ENCODE results near the gene NTM. TPM values are rescaled to one million over a fixed set of nuclear protein-coding genes. Genes with fewer than 3 reads are reported as not detected.

Gene NTM
- total RNA-seq, 2 experiments from 2014 or later = not detected

DNA sequence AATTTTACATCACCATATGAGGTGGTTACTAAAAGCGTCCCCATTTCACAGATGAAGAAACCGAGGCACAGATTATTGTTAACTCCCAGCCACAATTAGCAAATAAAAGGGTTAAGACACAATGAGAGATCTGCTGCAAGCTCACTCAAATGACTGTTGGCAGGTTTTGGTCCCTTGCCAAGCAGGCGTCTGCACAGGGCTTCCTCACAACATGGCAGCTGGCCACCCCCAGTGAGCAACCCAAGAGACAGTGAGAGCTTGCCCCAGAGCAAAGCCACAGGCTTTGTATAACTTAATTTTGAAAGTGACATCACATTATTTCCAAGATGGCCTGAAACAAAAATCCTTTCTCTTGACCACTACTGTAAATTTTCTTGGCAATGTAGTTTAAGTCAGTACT is 217.6 kb downstream of the NTM start:
- POLR2A ChIA-PET = no interaction called here
- TF ChIP-seq CTCF (IDR thresholded peaks at IDR 0.05) = no peak
- intact Hi-C loops (cut with micrococcal nuclease) = no loop called here
- CTCF ChIA-PET = no interaction called here
- Mint-ChIP-seq H3K36me3 (ENCODE audit: low read depth) (no peaks in the 10 kb centered on the region), H3K4me1 (ENCODE audit: low read depth) (no peaks in the 10 kb centered on the region), H3K27me3 (peaks cover 2% of the 10 kb centered on the region), H3K4me3 (no peak overlapping the region), H3K27ac (no peak overlapping the region), H3K9me3 (peaks cover 3% of the 10 kb centered on the region)
- no peak for ATAC-seq
- DNase-seq = no peak

GRCh38 chr11:131591051-131591461 is 220.6 kb downstream of the NTM start:
- no peaks in the 10 kb centered on the region for H3K4me1 Mint-ChIP-seq (ENCODE audit: low read depth)
- TF ChIP-seq CTCF (IDR thresholded peaks at IDR 0.05) = no peak
- no peaks in the 10 kb centered on the region for H3K9me3 Mint-ChIP-seq
- no peak for DNase-seq
- intact Hi-C loops (cut with micrococcal nuclease) = no loop called here
- ChIA-PET CTCF (no interaction called here), POLR2A (interaction anchor here (1.3 kb wide), 1 partner anchor 30 kb away, joined by 3 read pairs; no protein-coding TSS in a partner anchor)
- no peak overlapping the region for H3K4me3 Mint-ChIP-seq
- no peaks in the 10 kb centered on the region for H3K27me3 Mint-ChIP-seq
- no peak overlapping the region for H3K27ac Mint-ChIP-seq
- ATAC-seq = no peak
- H3K36me3 Mint-ChIP-seq (ENCODE audit: low read depth) = no peaks in the 10 kb centered on the region

DNA sequence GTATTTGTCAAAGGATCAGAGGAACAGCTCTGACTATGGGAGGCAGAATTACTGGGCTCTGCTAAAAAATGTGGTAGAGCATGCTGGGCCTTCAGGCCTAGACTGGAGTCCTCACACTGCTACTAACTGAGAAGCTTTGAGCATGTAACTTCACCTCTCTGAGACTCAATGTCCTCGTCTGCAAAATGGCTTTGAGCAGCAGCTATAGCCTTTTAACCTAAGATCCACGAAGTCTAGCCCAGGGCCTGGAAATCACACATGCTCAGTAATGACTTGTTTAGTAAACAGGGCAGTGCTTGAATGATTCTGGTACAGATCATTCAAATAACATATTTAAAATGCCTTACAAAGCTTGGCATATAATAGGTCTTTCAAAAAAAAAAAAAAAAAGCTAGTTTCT is 221.7 kb downstream of the NTM start:
- ChIA-PET POLR2A (interaction anchor here (1.3 kb wide), 1 partner anchor 29 kb away, joined by 3 read pairs; no protein-coding TSS in a partner anchor), CTCF (no interaction called here)
- Mint-ChIP-seq H3K27ac (no peak overlapping the region), H3K9me3 (no peaks in the 10 kb centered on the region), H3K36me3 (ENCODE audit: low read depth) (no peaks in the 10 kb centered on the region), H3K27me3 (no peaks in the 10 kb centered on the region), H3K4me1 (ENCODE audit: low read depth) (no peaks in the 10 kb centered on the region), H3K4me3 (no peak overlapping the region)
- ATAC-seq (no peak), DNase-seq (no peak)
- intact Hi-C loops (cut with micrococcal nuclease) = no loop called here
- no peak for TF ChIP-seq CTCF (IDR thresholded peaks at IDR 0.05)

DNA sequence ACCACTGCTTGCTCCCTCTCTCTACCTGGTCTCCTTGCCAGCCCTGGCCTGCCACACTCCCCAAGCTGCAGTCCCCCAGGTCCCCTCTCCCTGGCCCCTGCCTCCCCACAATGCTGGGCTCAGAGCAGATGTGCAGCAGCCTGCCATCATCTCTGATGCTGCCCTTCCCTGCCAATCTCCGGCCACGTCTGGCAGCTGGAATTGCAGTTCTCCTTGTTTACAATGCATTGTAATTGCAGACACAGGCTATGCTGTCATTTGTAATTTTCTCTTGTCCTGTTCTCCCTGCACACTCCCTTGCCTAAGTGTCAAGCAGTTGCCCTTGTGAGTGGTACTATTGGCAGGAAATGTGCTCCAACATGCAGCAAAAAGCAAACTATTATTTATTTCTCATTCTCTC is 222.3 kb downstream of the NTM start:
- H3K27ac Mint-ChIP-seq = no peak overlapping the region
- H3K27me3 Mint-ChIP-seq = no peaks in the 10 kb centered on the region
- H3K36me3 Mint-ChIP-seq (ENCODE audit: low read depth) = no peaks in the 10 kb centered on the region
- ChIA-PET POLR2A (no interaction called here), CTCF (no interaction called here)
- no peaks in the 10 kb centered on the region for H3K9me3 Mint-ChIP-seq
- ATAC-seq (no peak), DNase-seq (no peak)
- TF ChIP-seq CTCF (IDR thresholded peaks at IDR 0.05) = no peak
- no peak overlapping the region for H3K4me3 Mint-ChIP-seq
- intact Hi-C loops (cut with micrococcal nuclease) = no loop called here
- no peaks in the 10 kb centered on the region for H3K4me1 Mint-ChIP-seq (ENCODE audit: low read depth)

DNA sequence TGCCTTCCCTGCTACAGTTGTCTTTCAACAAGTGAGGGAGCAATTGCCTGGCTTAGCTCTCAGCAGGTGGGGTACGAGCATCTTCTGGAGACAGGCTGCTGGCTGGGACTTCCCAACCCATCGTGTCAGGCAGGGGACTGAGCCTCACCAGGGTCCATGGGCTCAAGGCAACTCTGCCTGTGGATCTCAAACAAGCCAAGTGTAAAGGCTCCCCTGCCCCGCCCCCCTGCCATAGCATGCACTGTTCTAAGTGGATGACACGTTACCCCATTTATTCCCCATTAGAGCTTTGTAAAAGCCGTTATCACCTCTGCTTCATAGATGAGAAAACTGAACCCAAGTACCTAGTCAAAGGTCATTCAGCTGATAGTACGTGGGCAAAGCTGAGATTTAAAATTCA is 222.9 kb downstream of the NTM start:
- TF ChIP-seq CTCF (IDR thresholded peaks at IDR 0.05) = no peak
- Mint-ChIP-seq H3K36me3 (ENCODE audit: low read depth) (no peaks in the 10 kb centered on the region), H3K27me3 (no peaks in the 10 kb centered on the region)

More for the DNA sequence above, 222.9 kb downstream of the NTM start:
- POLR2A ChIA-PET = no interaction called here
- Mint-ChIP-seq H3K9me3 (no peaks in the 10 kb centered on the region), H3K4me1 (ENCODE audit: low read depth) (no peaks in the 10 kb centered on the region), H3K4me3 (no peak overlapping the region), H3K27ac (no peak overlapping the region)
- intact Hi-C loops (cut with micrococcal nuclease) = no loop called here
- no peak for ATAC-seq
- CTCF ChIA-PET = interaction anchor here (0.8 kb wide), 1 partner anchor 19 kb away, joined by 3 read pairs; no protein-coding TSS in a partner anchor
- no peak for DNase-seq
